IPS-20b (cell line): Measurements from ENCODE around the gene CATSPER2.
"Not testable (repeated sequence)": the region's sequence is repeated elsewhere in the genome, so short reads cannot be mapped to it uniquely, and the experiment has no call there.

Source experiments
- H3K27ac ChIP-seq: one replicate; pipeline ENCODE4 v1.5.1; 2013; ENCODE audit warnings: low read length
- H3K27me3 ChIP-seq: 2 replicates; pipeline ENCODE4 v1.6.1; 2013; ENCODE audit warnings: mild to moderate bottlenecking, low read length, inconsistent platforms; ENCODE audit not compliant: insufficient read depth
- H3K36me3 ChIP-seq: 2 replicates; pipeline ENCODE4 v1.6.1; 2013; ENCODE audit warnings: low read depth, mild to moderate bottlenecking, inconsistent platforms, low read length, moderate library complexity; ENCODE audit not compliant: insufficient read depth
- H3K4me1 ChIP-seq: 2 replicates; pipeline ENCODE4 v1.6.1; 2013; ENCODE audit warnings: mild to moderate bottlenecking, control low read depth, inconsistent platforms, low read length, moderate library complexity; ENCODE audit not compliant: insufficient read depth
- H3K4me3 ChIP-seq: 2 replicates; pipeline ENCODE4 v1.5.1; 2013; ENCODE audit warnings: mild to moderate bottlenecking, low read length, inconsistent platforms
- H3K9ac ChIP-seq: 2 replicates; pipeline ENCODE4 v1.6.1; 2013; ENCODE audit warnings: low read depth, mild to moderate bottlenecking, inconsistent platforms, low read length, moderate library complexity
- H3K9me3 ChIP-seq: 2 replicates; pipeline ENCODE4 v1.6.1; 2013; ENCODE audit warnings: mild to moderate bottlenecking, low read depth, low read length, inconsistent platforms; ENCODE audit not compliant: insufficient read depth

CATSPER2 gene

DNA sequence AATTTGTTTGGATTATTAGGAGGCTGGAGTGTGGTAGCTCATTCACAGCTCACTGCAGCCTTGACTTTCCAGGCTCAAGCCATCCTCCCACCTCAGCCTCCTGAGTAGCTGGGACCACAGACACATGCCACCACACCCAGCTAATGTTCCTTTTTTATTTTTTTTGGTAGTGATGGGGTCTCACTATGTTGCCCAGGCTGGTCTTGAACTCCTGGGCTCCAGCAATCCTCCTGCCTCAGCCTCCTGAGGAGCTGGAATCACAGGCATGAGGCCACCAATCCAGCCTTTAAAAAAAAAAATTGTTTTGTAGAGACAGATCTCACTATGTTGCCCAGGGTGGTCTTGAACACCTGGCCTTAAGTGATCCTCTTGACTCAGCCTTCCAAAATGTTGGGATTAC is 21.7 kb downstream of the CATSPER2 start:
- H3K9ac ChIP-seq, H3K9me3 ChIP-seq, H3K4me1 ChIP-seq, H3K4me3 ChIP-seq, H3K27me3 ChIP-seq, H3K27ac ChIP-seq, H3K36me3 ChIP-seq: not testable (repeated sequence)

DNA sequence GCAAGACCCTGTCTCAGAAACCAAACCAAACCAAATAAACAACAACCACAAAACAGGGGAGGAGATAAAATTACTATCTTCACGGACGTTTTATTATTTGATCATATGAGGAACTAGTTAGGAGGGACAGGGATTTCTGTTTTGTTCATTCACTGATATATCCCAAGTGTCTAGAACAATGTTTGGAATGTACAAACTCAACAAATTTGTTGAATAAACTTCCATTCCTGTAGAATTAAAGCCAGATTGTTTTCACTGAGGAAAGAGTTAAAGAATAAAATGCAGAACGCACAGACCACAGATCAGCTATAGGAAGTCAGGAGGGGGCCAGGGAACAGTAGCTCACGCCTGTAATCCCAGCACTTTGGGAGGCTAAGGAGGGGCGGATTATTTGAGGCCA is 23.5 kb downstream of the CATSPER2 start:
- Histone ChIP-seq H3K36me3 (no peaks in the 10 kb centered on the region), H3K4me1 (no peaks in the 10 kb centered on the region), H3K9ac (no peak overlapping the region), H3K27me3 (no peaks in the 10 kb centered on the region), H3K9me3 (no peaks in the 10 kb centered on the region), H3K4me3 (no peak overlapping the region), H3K27ac (no peak overlapping the region)

DNA sequence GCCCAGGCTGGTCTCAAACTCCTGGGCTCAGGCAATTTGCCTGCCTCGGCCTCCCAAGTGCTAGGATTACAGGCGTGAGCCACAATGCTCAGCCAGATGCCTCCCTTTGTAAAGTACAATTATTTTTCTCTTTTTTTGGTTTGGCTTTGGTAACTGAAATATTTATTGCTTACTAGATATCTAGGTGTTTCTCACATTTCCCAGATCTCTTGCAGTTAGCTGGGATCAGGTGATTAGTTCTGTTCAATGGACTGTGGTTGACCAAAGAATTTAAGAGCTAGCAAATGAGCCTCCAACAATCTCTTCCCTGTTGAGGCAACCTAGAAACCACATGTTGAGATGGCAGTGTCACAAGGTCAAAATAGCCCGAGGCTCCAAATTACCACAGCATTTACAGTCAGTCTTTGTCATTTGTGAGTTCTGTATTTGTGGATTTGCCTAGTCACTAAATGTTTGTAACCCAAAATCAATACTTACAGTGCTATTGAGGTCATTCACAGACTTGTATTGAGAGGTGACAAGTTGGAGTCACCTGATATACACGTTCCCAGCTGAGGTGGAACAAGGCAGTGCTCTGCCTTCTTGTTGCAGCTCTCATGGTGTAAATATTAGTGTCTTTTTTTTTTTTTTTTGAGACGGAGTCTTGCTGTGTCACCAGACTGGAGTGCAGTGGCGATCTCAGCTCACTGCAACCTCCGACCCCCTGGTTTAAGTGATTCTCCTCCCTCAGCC is 26.4 kb downstream of the CATSPER2 start:
- H3K36me3 ChIP-seq, H3K9ac ChIP-seq, H3K4me3 ChIP-seq, H3K4me1 ChIP-seq, H3K9me3 ChIP-seq, H3K27me3 ChIP-seq, H3K27ac ChIP-seq: not testable (repeated sequence)

DNA sequence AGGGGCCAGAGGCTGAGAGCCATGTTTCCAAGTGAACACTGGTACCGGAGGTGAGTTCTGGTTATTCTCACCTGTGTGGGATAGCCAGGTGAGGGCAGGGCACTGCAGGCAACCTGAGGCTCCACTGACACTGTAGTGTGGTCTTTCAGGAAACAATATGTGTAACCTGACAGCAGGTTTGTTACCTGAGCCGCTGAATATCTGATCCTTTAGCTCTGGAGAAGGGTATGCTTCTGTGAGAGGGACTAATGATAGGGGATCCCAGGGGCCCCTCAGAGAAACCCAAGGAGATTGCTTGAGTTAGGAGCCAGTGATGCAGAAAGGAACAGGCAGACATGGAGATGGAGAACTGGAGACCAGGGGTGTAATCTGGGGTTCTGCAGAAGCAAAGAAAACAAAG is 29.9 kb downstream of the CATSPER2 start, which contains the start of gene STRC:
TSS of gene STRC (minus strand) at position 101 of the 400 bp plus-strand sequence. CDS start at position 23, 78 bp downstream.
- not testable (repeated sequence) for H3K27me3 ChIP-seq, H3K9ac ChIP-seq, H3K9me3 ChIP-seq, H3K4me1 ChIP-seq, H3K36me3 ChIP-seq, H3K27ac ChIP-seq, H3K4me3 ChIP-seq

DNA sequence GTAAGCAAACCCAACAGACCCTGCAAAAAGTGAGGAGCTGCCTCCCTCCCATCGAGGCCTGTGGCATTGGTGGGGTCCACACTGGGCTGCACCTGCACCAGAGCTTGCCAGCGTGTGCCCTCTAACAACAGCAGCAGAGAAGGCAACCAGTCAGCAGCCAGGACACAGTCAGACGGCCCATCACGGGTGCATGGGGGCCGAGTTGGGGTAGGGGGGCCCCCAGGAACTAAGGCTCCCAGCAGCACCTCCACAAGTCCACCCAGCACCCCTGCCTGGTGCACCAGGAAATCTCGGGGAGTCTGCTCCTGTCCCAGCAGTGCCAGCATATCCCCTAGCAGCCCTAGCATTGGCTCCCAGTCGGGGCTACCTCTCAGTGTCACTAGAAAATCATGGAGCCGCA is 30.9 kb downstream of the CATSPER2 start:
- H3K9ac ChIP-seq, H3K9me3 ChIP-seq, H3K27ac ChIP-seq, H3K27me3 ChIP-seq, H3K36me3 ChIP-seq, H3K4me1 ChIP-seq, H3K4me3 ChIP-seq: not testable (repeated sequence)

DNA sequence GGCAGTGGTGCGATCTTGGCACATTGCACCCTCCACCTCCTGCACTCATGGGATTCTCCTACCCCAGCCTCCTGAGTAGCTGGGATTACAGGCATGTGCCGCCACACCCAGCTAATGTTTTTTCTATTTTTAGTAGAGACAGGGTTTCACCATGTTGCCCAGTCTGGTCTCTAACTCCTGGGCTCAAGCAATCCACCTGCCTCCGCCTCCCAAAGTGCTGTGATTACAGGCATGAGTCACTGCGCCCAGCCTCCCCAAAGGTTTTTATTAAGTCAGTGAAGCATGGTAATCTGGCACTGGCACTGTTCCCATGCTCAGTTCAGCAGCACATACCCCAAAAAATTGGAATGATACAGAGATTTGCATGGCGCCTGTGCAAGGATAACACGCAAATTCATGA is 46.4 kb downstream of the CATSPER2 start:
- not testable (repeated sequence) for H3K27ac ChIP-seq, H3K4me3 ChIP-seq, H3K9me3 ChIP-seq, H3K36me3 ChIP-seq, H3K9ac ChIP-seq, H3K27me3 ChIP-seq, H3K4me1 ChIP-seq

DNA sequence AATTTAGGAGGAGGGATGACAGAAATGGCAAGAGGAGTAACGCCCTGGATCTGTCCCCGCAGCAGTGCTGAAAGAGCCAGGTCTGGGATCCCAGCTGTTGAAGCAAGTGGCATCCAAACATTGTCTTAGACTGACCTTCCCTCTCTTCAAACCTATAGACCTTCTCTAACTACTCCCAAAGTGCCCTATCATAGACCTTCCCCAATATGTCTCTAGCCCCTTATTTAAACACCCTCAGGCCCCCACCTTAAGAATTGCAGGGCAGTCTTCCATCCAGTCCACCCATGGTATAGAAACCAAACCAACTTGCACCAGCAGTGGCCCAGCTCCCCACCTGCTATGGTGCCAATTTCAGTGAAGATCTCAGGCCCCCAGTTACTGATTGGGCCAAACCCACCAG is 48.4 kb downstream of the CATSPER2 start:
- not testable (repeated sequence) for H3K4me3 ChIP-seq, H3K27ac ChIP-seq

DNA sequence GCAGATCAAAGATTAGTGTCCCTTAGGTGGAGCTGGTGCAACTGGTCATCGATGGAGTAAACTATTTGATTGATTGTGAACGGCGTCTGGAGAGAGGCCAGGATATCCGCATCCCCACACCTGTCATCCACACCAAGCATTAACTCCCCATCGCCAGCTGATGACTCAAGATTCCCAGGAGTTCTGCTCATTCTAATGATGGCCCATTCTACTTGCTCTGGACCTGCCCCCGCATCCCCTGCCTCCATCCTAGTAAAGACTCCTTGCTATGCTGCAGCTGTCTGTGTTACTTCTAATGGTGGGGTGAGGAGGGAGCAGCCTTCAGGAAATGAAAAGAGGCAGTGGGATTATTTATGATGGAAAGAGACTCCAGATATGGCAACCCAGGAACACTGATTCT is 49.5 kb downstream of the CATSPER2 start:
- not testable (repeated sequence) for H3K9ac ChIP-seq, H3K4me1 ChIP-seq, H3K27me3 ChIP-seq, H3K4me3 ChIP-seq, H3K9me3 ChIP-seq, H3K27ac ChIP-seq, H3K36me3 ChIP-seq

More for the DNA sequence above, 48.4 kb downstream of the CATSPER2 start:
- H3K9me3 ChIP-seq, H3K9ac ChIP-seq, H3K27me3 ChIP-seq, H3K36me3 ChIP-seq, H3K4me1 ChIP-seq: not testable (repeated sequence)

DNA sequence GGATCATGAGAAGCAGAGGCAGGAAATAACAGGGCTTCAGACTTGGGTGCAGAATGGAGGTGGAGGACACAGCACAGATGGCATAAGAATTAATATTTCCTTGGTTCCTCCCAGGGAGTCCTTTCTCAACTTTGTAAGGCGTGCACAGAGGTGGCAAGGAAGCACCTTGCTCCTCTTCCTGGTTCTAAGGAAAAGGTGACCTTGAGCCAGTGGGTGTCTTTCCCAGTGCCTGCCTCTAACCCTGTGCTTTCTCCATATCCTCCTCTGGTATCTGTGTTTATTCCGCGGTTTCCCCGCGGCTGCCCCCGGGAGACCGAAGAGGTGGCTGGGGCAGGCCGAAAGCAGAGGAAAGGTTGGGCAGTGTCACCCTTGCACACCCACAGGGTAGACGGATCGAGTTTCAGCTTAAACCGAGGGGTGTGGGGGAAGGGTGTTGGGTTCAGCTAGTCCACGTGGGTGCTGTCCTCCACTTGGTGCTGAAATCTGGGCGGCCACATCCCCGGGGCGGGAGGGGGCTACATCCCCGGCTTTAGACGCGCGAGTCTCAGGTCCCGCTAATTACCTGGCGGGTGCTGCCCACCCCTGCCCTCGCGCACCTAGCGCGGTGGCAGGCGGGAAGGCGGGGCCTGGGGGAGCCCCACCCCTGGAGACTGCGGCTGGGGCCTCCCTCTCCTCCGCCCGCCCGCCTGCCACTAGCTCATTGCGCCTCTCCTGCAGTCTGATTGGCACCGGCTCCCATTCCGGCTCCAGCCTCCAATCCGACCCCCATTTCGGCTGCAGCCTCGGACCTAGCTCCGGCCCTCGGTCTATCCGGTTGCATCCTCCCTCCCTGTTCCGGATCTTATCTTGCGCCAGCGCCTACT is 55.1 kb downstream of the CATSPER2 start, which contains the start of gene CKMT1B:
TSS of gene CKMT1B (plus strand) at position 700 of the 863 bp plus-strand sequence. CDS start 192 bp downstream, outside the sequence.
- not testable (repeated sequence) for H3K9ac ChIP-seq, H3K4me1 ChIP-seq, H3K36me3 ChIP-seq, H3K27me3 ChIP-seq, H3K9me3 ChIP-seq, H3K27ac ChIP-seq, H3K4me3 ChIP-seq

DNA sequence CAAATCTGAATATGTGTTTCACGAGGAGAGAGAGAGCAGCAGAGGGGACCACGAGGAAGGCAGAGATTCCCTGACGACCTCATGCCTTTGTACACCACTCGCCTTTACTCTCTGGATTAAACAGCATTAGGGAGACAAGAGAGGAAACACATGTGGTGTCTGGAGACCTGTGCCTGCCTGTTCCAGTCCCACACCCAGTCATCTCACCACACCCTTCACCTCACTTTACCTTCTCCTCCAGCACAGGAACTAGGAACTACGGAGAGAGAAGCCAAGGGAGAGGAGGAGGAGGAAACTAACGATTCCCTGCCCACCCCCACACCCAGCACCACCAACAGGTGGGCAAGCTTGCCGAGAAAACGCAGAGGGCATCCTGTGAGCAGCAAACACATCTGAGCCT is 55.8 kb downstream of the CATSPER2 start:
- H3K9me3 ChIP-seq, H3K27ac ChIP-seq, H3K4me1 ChIP-seq, H3K27me3 ChIP-seq, H3K4me3 ChIP-seq, H3K36me3 ChIP-seq, H3K9ac ChIP-seq: not testable (repeated sequence)

DNA sequence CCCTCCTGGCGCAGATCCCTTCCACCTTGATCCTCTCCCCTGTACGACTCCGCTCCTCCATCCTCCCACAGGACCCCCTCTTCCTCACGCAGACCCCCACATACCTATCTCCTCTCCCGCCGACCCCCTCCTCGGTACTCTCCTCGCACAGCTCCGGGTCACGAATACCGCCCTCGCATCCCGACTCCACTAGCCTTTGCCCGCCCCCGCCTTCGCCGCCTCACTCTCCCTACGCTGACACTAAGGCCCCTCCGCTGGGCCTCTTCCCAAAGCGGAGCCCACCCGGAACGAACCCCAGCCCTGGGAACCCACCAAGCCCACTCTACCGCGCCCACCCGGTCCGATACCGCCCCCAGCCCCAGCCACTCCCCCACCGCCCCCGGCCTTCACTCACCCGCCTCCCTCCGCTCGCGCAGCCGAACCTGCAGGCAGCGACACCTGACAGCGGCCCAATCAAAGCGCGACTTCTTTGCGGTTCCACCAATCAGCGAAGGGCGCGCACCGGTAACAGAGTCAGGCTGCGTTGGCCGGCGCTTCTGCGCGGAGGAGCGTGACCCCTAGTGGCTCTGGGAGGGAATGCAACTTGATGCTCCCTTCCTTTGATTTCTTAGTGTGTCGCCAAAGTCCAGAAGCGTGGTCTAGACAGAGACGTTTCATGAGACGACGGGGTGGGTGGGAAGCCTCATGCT is 58.7 kb downstream of the CATSPER2 start, which contains the start of gene PPIP5K1:
TSS of gene PPIP5K1 (minus strand) at position 431 of the 689 bp plus-strand sequence. CDS start 5,704 bp downstream, outside the sequence.
- not testable (repeated sequence) for H3K9me3 ChIP-seq, H3K9ac ChIP-seq, H3K27ac ChIP-seq, H3K4me3 ChIP-seq, H3K36me3 ChIP-seq, H3K27me3 ChIP-seq, H3K4me1 ChIP-seq
